B cell (primary cell): Measurements from ENCODE around the gene MAML2. TPM values are rescaled to one million over a fixed set of nuclear protein-coding genes. Genes with fewer than 3 reads are reported as not detected.

ENCODE experiments used
- ATAC-seq: fragments of 200-7000 bp; cut with Tn5 transposase; one replicate; pipeline ENCODE4 v1.10.0; 2021; ENCODE audit warnings: low read depth, mild to moderate bottlenecking, moderate number of reproducible peaks, moderate library complexity
- CTCF ChIA-PET: fragments of 350-600 bp; sonication (Branson Sonifier 250); formaldehyde crosslinking; loops from one replicate; lab custom pipeline; 2021; ENCODE audit warnings: antibody characterized with exemption, inconsistent platforms; lab: Charles Lee
- POLR2A ChIA-PET: fragments of 350-600 bp; sonication (Branson Sonifier 250); formaldehyde crosslinking; loops from one replicate; lab custom pipeline; 2021; ENCODE audit warnings: antibody characterized with exemption; lab: Charles Lee
- DNase-seq: peaks from one replicate; pipeline ENCODE4 v3.0.0; 2013
- H2AFZ ChIP-seq: 2 replicates; pipeline ENCODE4 v1.6.1; 2012; ENCODE audit warnings: mild to moderate bottlenecking, low read depth, low read length; ENCODE audit not compliant: insufficient read depth, poor library complexity, severe bottlenecking
- H3K27ac ChIP-seq, 2 donors: 1 replicate in 1 of 2; 2 replicates in 1 of 2; pipeline ENCODE4 v1.5.1; 2012 to 2013; ENCODE audit warnings: low read length in 2 of 2, mild to moderate bottlenecking in 2 of 2, moderate library complexity in 1 of 2
- H3K27me3 ChIP-seq, 4 experiments: fragments of 200-600 bp in 1 of 4; sonication (generic) in 1 of 4; replicated peaks in 1 of 4; 1 replicate in 2 of 4; 2 replicates in 2 of 4; pipeline versions ENCODE4 v1.6.1 to v1.7.0; 2013 to 2016; ENCODE audit warnings: low read length in 3 of 4, mild to moderate bottlenecking in 2 of 4, mixed read lengths in 1 of 4, moderate library complexity in 1 of 4; ENCODE audit not compliant: insufficient read depth in 4 of 4, control insufficient read depth in 3 of 4; ENCODE audit errors: control extremely low read depth in 1 of 4
- H3K36me3 ChIP-seq, 2 experiments: replicated peaks in 1 of 2; 1 replicate in 1 of 2; 2 replicates in 1 of 2; pipeline versions ENCODE4 v1.6.1 to v1.7.1; 2013; ENCODE audit warnings: low read length in 1 of 2; ENCODE audit not compliant: insufficient read depth in 2 of 2, control insufficient read depth in 1 of 2; ENCODE audit errors: control extremely low read depth in 1 of 2, extremely low read depth in 1 of 2
- H3K4me1 ChIP-seq, 2 donors: fragments of 200-600 bp in 1 of 2; sonication (generic) in 1 of 2; 1 replicate in 1 of 2; 2 replicates in 1 of 2; pipeline versions ENCODE4 v1.5.1 to v1.6.1; 2013 to 2017; ENCODE audit warnings: low read length in 2 of 2; ENCODE audit not compliant: control insufficient read depth in 2 of 2, insufficient read depth in 2 of 2
- H3K4me2 ChIP-seq: replicated peaks from 2 replicates; pipeline ENCODE3; 2012; ENCODE audit warnings: mild to moderate bottlenecking, low read depth, low read length; ENCODE audit not compliant: poor library complexity, severe bottlenecking
- H3K4me3 ChIP-seq, 5 experiments: fragments of 200-600 bp in 1 of 5; sonication (generic) in 1 of 5; 1 replicate in 3 of 5; 2 replicates in 2 of 5; pipeline versions ENCODE4 v1.5.1 to v1.7.0; 2011 to 2016; ENCODE audit warnings: low read length in 4 of 5, mild to moderate bottlenecking in 4 of 5, low read depth in 2 of 5, control low read depth in 1 of 5, moderate library complexity in 1 of 5; ENCODE audit not compliant: insufficient read depth in 1 of 5; ENCODE audit errors: control extremely low read depth in 1 of 5, extremely low read depth in 1 of 5
- H3K79me2 ChIP-seq: fragments of 200-600 bp; sonication (generic); one replicate; pipeline ENCODE4 v1.6.0; 2016; ENCODE audit warnings: low read length; ENCODE audit not compliant: control insufficient read depth, insufficient read depth
- H3K9ac ChIP-seq: fragments of 200-600 bp; sonication (generic); 2 replicates; pipeline ENCODE4 v1.6.1; 2017; ENCODE audit warnings: mild to moderate bottlenecking, low read length, moderate library complexity
- H3K9me3 ChIP-seq, 3 donors: one replicate each; pipeline versions ENCODE4 v1.6.1 to v1.7.1; 2013; ENCODE audit warnings: low read length in 2 of 3; ENCODE audit not compliant: control insufficient read depth in 2 of 3, insufficient read depth in 1 of 3; ENCODE audit errors: control extremely low read depth in 1 of 3
- H4K20me1 ChIP-seq: 2 replicates; pipeline ENCODE4 v1.6.0; 2012; ENCODE audit warnings: mild to moderate bottlenecking, low read length; ENCODE audit not compliant: insufficient read depth, control insufficient read depth, poor library complexity, severe bottlenecking
- H3K27ac Mint-ChIP-seq: one replicate; pipeline ENCODE4 v1.8.0; 2021; ENCODE audit warnings: mixed read lengths
- H3K27me3 Mint-ChIP-seq: one replicate; pipeline ENCODE4 v1.8.0; 2021; ENCODE audit warnings: mixed read lengths
- H3K4me1 Mint-ChIP-seq: one replicate; pipeline ENCODE4 v1.8.0; 2021; ENCODE audit warnings: mixed read lengths
- H3K4me3 Mint-ChIP-seq: one replicate; pipeline ENCODE4 v1.8.0; 2021; ENCODE audit warnings: mixed read lengths
- H3K9me3 Mint-ChIP-seq: one replicate; pipeline ENCODE4 v1.8.0; 2022; ENCODE audit warnings: mixed read lengths; ENCODE audit not compliant: insufficient read depth
- CTCF ChIP-seq: fragments of 200-600 bp; IDR thresholded peaks from one replicate; pipeline ENCODE4 v1.8.0; 2022; ENCODE audit warnings: antibody characterized with exemption, mild to moderate bottlenecking
- EZH2 ChIP-seq: IDR thresholded peaks from 2 replicates; pipeline ENCODE4 v1.6.1; 2012; ENCODE audit warnings: borderline replicate concordance, low read depth, mild to moderate bottlenecking, moderate library complexity, low read length; ENCODE audit not compliant: insufficient read depth, poor library complexity, severe bottlenecking
- WGBS: methylation state at CpG from one replicate; pipeline ENCODE4 v1.1.5; 2013; ENCODE audit warnings: missing lambda C conversion rate; ENCODE audit not compliant: insufficient coverage; 5-methylcytosine and 5-hydroxymethylcytosine counted together
- intact Hi-C: fragments of 100-400 bp; cut with micrococcal nuclease; formaldehyde crosslinking; loops from one replicate; pipeline ENCODE4 v1.10.0; 2022
- polyA plus RNA-seq: library from polyadenylated mRNA; depleted of rRNA; stranded (reverse); fragments of >200 nt; gene quantifications from 2 replicates; pipeline ENCODE4 v1.2.3, GENCODE V29; 2012
- total RNA-seq, 2 donors: library from RNA; stranded (reverse); fragments of 120-200 nt in 1 of 2; gene quantifications; 1 replicate in 1 of 2; 2 replicates in 1 of 2; pipeline versions ENCODE4 v1.2.3 to v1.2.4, GENCODE V29; 2013 to 2022

MAML2 gene
- total and polyA plus RNA-seq, 2 donors (not counting 1 experiment from before 2014, with no cell fraction given) = 10.7 to 26.4 TPM

- TF ChIP-seq EZH2 (no peak), CTCF (no peak)
These were observed 229.8 kb downstream of the MAML2 start for GRCh38 chr11:96113193-96113681.

DNA sequence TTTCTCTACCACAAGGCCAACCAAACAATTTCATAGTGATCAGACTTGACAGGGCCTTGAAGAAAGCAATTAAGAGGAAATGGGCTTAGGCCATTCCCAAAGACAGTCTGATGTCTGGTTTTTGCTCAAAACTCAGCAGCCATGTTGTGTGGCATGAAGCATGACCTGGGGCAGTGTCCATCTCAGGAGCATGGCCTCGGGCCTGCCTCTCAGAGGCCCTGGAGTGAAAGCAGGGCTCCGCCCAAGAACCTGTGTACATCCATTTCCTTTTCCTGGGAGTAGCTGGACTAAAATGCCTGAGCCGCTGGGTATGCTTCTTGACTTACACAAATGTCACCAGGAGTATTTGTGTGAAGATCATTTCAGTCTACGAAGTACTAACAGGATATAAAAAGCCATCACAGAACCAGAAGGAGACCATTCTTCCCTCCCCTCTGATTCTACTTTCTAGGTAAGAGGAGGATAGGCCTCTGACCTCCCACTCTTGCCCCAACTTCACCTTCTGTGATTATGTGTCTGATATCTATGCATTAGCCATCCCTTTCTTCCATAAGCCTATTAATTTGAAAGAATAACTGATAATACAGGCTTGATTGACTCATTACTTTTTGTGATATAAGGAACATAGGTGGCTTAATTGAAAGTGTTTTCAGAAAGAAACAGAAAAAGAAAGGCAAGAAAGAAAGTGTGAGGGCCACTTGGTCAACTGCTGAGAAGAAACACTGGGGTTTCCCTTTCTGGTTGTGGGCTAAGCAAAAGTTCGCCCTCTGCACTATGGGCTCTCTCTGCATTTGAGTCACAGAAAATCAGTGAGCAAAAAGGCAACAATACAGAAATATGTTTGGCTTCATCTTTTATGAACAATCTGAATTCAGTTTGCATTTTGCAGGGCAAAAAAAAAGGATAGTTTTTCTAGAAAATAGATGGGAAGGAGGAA lies 230.5 kb downstream of the MAML2 start:
- Histone ChIP-seq H3K27ac (no peak overlapping the region), H2AFZ (no peak overlapping the region), H3K4me1 (no peaks in the 10 kb centered on the region), H3K27me3 (no peaks in the 10 kb centered on the region), H3K36me3 (peaks cover 0 to 4% of the 10 kb centered on the region in 2 experiments), H3K9me3 (no peaks in the 10 kb centered on the region), H4K20me1 (no peaks in the 10 kb centered on the region), H3K4me2 (no peak overlapping the region), H3K79me2 (no peaks in the 10 kb centered on the region), H3K4me3 (no peak overlapping the region), H3K9ac (no peak overlapping the region)
- TF ChIP-seq EZH2 (no peak), CTCF (no peak)
- WGBS = 93% methylated on average over 2 of the region's 5 CpGs
- H3K27ac Mint-ChIP-seq = no peak overlapping the region
- ChIA-PET CTCF (interaction anchor here (1.5 kb wide), 1 partner anchor 231 kb away, joined by 4 read pairs; the partner anchor contains the start of gene MAML2), POLR2A (no interaction called here)
- peaks cover 5% of the 10 kb centered on the region for H3K4me1 Mint-ChIP-seq
- DNase-seq = no peak
- H3K27me3 Mint-ChIP-seq = no peaks in the 10 kb centered on the region
- no peak for ATAC-seq
- intact Hi-C loops = no loop called here
- H3K4me3 Mint-ChIP-seq = no peak overlapping the region
- H3K9me3 Mint-ChIP-seq = no peaks in the 10 kb centered on the region

More at GRCh38 chr11:96113193-96113681, 229.8 kb downstream of the MAML2 start:
- Histone ChIP-seq H4K20me1 (no peaks in the 10 kb centered on the region), H3K4me2 (no peak overlapping the region), H3K27me3 (no peaks in the 10 kb centered on the region), H3K79me2 (no peaks in the 10 kb centered on the region), H3K36me3 (peaks cover 0 to 4% of the 10 kb centered on the region in 2 experiments), H2AFZ (no peak overlapping the region), H3K4me1 (no peaks in the 10 kb centered on the region), H3K9me3 (no peaks in the 10 kb centered on the region), H3K9ac (no peak overlapping the region), H3K4me3 (no peak overlapping the region), H3K27ac (no peak overlapping the region)
- no peaks in the 10 kb centered on the region for H3K9me3 Mint-ChIP-seq
- H3K4me3 Mint-ChIP-seq = no peak overlapping the region
- no CpG with 5 or more reads among the region's 4 CpGs for WGBS
- DNase-seq = no peak
- H3K27ac Mint-ChIP-seq = no peak overlapping the region
- peaks cover 5% of the 10 kb centered on the region for H3K4me1 Mint-ChIP-seq
- ChIA-PET CTCF (no interaction called here), POLR2A (no interaction called here)
- intact Hi-C loops = no loop called here
- no peaks in the 10 kb centered on the region for H3K27me3 Mint-ChIP-seq
- ATAC-seq = no peak
